ENCODE measurements around the gene ASB2.
A peak's percentile ranks its signal among the peaks of the same experiment; 100 is the strongest.

Gene ASB2

DNA sequence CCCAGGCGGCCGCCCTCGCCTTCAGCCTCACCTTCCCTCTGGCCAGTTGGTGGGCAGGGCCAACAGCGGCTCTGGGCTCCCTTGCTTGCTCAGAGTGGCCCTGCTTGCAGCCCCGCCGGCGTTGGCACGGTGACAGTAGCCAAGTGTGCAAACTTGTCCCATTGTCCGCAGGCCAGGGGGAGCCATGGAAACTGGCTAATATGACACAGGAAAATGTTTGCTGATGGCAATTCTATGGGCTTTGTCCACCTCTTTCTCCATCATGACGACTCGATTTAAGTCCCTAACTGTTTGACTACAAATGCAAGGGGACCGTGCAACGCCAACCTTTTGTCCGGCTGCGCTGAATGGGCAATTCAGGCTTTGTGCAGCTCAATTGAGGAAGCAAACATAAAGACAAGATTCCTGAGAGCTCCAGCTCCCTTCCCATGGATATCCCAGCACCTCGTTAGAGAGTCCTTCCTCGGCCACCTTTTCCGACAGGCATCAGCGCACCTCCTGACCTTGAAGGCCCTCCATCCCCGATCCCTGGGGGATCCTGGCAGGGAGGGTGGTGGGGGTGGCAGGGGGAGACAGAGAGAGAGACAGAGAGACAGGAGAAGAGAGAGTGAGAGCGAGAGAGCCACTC is 50.0 kb downstream of the ASB2 start:
- DNase-seq = no peak

DNA sequence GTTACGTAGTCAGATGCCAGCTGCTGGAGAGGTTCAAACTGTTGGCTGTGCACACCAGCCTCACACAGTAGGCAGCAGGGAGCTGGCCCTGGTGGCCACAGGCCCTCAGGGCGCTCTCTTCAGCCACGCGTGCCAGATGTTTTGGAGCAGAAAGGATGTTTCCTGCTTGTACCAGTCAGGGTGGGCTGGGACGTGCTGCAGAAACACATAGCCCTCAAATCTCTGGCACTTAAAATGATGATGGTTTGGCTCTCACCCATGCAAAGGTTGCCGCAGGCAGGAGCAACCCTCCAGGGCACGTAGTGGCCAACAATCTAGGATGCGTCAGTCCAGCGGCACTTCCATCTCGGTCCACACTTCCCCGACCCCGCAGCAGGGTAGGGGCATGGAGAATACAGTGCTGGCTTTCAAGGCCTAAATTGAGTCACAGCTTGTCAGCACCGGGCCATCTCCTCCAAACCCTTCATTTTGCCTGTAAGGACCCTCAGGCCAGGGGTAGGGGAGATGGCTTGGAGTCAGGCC is 50.9 kb downstream of the ASB2 start:
- no peak for DNase-seq

DNA sequence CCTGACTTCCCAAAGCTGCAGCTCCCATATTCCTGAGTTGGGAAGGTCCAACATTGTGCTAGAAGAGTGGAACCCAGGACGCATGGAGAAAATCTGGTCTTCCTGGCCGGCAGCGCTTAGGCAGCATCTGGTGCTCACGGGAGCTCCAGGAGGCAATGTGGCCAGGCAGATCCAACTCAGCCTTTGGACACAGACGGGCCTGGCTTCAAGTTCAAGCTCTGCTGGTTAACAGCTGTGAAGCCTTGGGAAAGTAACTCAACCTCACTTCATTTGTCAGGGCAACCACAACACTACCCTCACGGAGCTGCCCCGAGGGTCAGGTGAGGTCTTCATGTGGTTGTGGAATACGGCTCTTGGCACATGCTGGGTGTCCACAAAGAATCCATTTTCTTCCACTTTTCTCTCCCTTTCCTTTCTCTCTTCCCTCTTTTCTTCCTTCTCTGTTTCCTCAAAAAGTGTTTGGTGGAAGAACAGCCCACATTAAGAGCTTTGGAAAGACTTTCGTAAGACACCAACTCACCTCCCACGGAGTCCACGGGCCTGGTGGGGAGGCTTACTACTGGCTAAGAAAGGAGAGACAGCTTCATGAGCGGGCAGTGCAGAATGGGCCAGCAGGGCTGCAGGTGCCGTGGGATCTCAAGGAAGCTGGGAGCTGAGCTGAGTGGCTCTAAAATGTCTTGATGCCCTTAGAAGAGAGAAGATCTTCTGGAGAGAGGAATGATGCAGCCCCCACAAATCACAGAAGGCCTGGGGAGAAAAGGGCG is 51.6 kb downstream of the ASB2 start:
- no peak for DNase-seq

DNA sequence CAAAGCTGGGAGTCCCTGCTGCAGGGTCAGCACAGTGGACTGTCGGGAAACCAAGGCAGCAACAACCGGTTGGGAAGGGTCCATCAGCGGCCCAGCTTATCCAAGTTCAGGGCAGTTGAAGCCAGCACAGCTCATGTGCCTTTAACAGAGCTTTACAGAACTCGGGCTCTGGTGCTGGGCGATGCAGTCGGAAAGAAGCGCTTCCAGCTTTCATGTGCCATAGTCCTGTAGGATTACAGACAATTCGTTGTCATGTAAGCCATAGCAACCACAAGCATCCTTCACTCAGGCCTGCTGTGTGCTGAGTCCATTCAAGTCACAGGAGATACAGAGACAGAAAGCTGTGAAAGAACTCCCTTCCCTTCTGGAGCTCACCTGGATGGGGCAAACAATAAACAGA is 52.7 kb downstream of the ASB2 start:
- no peak for DNase-seq

DNA sequence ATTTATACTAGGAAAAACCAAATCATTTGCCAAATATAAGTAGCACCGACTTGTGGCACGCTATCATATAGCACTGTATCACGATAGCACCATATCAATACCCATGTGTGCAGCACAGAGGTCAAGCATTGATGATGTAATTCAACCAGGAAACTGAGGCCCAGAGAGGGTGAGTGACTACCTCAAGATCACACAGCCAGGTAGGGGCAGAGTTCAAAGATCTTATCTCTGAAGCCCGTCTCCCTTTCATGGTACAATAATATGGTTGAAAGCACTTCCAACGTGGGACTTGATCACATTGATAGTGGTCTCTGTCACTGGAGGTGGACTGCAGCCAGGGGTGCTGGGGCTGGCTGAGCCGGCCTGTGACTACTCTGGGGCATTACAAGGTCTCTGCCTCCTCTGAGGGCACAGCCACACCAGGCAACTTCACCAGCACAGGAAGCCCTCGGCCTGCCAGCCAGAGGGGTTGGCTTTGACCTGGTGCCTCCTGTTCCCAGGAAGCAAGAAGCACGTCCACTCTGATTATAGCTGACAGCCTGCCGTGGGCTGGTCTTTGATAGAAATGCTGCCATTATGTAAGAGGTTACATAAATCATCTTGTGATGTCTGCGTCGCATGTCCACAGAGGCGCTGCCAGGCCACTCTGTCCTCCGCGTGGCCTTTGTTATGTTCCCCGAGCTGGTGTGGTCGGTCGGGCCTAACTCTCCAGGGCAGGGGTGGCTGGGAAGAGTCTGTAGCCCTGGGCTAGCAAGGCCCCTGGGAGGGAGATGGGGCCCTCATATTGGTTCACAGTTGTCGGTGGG is 55.2 kb downstream of the ASB2 start:
- DNase-seq = no peak

DNA sequence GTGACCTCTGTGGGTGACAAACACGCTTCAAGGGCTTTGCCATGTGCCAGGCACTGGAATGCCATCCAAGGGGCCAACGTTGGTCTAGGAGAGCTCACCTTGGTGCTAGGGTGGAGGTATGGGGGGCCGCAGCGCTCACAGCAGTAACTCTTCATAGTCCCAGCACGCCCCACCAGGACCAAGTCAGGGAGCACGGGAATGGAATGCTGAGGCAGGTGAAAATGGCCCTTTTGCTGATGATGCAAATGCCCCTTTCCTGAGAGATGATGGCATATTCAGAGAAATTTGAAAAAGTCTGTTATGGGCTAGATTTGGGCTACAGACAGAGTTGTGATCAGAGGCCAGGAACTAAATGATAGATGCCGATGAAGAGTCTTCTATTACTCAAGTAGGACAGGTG is 59.2 kb downstream of the ASB2 start:
- no peak for DNase-seq

DNA sequence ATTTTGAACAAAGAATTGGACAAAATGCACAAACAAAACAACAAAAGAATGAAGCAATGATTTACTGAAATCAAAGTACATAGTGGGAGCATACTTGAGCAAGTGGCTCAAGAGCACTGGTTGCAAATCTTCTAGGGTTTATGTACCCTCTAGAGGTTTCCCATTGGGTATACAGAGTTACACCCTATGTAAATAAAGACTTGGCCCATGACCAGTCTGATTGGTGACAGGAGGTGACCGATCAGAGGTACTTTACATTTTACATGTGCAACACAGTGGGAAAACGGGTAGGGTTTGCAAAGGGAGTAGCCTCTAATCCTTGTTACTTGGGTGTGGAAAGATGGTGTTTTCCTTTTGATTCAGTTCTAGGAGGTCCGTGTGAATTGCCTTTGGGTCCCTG is 59.9 kb downstream of the ASB2 start:
- no peak for DNase-seq

DNA sequence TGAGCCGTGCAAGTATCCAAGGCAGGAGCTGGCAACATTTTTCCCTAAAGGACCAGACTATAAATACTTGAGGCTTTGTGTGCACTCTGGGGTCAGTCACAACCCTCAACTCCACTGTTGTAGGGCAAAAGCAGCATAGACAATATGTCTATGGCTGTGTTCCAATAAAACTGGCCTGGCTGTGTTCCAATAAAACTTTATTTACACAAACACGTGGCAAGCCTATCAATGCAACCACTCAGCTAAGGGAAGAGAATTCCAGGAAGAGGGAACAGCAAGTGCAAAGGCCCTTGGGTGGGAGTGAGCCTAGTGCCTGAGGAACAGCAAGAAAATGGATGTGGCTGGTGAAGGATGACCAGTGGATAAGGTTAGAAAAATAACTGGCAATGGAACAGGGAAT is 60.6 kb downstream of the ASB2 start:
- no peak for DNase-seq

DNA sequence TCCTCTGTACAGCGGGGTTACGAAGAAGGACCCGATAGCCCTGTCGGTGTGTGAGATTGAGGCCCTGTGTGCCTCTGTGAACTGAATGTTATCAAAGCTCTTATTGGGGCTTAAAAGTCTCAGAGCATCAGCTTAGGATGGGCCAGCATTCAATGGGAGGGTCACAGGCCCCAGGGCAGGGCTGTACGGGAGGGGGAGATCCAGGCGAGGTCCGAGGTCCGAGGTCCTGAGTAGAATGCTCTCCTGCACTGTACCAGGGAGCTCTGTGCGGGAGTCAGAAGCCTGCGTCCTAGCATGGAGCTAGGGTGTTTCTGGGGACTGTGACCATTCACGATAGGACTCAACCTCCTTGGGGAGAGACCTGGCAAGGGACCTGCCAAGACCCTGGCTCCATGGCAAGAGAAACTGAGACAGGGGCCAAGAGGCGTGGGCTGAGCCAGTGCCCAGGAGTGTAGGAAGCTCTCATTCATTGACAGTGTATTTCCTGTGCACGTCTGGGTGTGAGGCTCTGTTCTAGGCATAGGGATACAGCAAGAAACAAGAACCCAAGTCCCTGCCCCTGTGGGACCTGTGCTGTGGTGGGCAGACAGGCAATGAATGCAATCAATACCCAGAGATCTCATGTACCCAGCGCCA is 61.2 kb downstream of the ASB2 start:
- DNase-seq = no peak

DNA sequence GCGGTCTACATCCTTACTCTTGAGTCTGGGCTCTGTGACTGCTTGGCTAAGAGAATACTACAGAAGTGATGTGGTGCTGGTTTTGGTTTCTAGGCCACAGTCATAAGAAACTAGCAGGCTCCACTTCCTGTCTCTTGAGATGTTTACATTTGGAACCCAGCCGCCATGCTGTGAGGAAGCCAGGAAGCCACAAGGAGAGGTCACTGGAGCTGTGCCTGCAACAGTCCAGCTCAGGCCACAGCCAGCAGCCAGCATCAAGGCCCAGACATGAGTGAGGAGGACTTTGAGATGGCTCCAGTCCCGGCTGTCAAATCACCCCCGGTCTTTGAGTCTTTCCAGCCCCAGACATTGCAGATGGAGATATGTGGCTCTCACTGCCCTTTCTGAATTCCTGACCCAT is 62.1 kb downstream of the ASB2 start:
- no peak for DNase-seq

DNA sequence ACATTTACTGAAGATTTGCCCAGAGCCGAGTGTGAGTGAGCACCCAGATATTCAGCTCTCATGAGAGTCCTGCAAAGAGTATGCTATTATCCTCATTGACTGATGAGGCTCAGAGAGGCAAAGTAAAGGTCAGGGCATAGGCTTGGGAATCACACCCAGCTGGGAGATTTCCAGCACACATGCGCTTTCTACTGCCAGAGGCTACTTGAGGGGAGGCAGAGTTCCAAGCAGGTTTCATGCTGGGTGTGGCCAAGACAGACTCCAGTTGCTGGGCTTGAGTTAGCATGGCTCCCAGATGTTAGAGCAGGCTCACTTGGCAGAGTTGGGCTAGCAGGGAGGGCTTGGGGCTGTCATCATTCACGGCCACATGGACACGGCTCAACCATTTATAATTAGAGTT is 63.6 kb downstream of the ASB2 start:
- DNase-seq = no peak

DNA sequence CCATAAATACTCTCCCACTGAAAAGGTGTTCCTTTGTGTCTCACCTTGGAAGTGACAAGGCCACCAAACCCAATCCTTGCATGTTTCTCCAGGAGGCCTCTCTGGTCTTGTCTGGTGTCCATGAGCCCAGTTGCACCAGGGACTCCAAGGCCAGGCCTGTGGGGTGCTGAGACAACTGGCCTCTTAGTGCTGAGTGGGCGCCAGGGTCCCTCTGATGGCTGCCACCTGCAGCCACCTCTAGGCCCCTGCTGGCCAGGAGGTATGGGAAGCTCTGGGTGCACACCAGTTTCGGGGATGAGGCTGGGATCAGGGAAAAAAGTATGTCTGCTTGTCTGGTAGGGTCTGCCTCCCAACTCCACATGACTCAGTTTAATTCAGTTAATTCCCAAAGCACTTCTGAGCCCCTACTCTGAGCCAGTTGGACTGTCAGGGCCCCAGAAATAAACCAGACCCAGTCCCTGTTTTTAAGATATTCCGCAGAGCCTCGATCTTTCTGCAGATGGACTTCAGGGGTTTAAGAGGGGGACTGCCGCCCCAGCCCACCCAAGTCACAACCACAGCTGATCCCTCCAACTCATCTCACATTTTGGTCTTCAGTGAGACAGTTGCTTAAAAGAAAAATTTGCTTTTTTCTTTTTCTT is 64.3 kb downstream of the ASB2 start:
- DNase-seq = no peak

DNA sequence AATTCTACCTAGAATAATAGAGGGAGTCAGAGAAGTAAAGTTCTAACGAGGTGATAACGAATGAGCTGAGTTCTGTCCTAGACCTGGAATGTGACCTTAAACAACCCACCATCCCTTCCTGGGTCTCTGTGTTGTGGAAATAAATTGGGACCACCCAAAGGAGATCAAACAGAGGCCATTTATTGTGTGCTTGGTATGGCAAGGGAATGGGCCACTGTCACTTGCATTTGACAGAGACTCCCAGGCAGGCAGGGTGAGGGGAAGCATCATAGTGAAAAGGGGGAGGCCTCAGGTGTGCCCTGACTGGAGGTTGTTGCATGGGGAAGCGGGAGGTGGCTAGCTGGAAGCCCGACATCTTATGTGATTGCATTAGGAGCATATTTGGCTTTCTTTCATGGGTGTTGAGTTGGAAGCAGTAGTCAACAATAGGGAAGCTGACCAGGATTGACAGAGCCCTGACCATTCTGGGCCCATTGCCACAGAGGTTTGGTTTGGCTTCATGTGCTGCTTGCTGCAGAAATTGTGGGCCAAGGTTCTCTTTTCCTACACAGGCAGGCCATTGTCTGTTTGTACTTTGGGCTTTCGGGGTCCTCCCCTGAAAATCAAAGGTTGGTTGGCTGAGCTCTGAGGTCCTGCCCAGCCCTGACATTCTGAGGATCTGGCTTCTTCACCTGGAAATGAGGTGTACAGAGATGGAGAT is 66.8 kb downstream of the ASB2 start:
- no peak for DNase-seq

DNA sequence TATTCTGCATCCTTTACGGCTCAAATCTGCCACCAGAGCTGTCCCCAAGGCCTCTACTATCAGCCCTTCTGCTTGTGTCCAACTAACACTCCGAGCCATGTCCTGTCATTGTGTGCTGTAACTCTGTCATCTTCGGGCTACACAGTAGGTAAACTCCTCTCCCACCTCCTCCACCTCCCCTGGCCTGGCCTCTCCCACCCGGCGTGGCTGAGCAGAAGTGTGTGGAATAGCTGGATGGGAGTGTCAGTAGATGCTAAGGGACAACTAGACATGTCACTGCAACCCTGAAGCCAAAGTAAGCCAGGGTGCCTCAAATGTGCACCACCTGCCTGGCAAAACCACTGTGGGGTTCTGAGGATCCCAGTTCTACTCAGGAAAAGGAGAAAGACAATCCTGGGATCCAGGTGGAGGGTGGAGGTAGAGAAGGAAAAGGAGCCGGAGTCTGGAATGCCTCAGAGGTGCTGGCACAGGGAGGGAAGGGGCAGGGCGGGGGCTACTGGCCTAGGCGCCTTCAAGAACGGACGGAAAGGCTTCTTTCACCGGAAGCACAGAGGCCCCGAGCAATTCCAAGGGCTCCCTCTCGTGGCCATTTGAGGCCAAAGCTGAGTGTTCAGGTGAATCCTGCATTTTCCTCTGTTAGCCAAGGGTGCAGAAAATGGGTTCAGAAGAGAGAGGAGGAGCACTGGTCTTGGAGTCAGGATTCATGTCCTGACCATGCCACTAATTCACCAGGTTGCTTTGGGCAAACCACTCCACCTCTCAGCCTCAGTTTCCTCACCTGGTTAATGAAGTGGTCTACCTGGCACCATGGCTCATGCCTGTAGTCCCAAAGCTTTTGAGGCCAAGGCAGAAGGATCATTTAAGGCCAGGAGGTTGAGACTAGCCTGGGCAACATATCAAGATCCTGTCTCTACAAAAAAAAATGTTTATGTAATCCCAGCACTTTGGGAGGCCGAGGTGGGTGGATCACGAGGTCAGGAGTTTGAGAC is 69.7 kb downstream of the ASB2 start:
- peak; percentile 85 for DNase-seq

DNA sequence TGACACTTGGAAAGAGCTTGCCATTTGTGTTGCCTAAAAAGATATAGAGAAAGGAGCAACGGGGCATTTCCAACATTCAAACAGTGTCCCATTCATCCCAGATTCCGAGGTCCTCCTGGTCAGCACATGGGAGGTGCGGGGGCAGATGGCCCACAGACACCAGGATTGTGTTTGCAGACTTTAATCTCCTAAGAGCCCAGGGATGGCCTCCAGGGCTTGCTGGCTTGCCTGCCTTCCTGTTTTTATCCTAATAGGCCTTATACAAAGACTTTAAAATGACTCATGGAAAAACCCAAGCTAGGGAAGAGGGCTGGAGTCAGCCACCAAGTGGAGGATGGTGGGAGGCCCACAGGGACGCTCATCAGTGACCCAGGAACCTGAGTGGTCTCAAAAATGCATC is 70.7 kb downstream of the ASB2 start:
- peak; percentile 37 for DNase-seq

DNA sequence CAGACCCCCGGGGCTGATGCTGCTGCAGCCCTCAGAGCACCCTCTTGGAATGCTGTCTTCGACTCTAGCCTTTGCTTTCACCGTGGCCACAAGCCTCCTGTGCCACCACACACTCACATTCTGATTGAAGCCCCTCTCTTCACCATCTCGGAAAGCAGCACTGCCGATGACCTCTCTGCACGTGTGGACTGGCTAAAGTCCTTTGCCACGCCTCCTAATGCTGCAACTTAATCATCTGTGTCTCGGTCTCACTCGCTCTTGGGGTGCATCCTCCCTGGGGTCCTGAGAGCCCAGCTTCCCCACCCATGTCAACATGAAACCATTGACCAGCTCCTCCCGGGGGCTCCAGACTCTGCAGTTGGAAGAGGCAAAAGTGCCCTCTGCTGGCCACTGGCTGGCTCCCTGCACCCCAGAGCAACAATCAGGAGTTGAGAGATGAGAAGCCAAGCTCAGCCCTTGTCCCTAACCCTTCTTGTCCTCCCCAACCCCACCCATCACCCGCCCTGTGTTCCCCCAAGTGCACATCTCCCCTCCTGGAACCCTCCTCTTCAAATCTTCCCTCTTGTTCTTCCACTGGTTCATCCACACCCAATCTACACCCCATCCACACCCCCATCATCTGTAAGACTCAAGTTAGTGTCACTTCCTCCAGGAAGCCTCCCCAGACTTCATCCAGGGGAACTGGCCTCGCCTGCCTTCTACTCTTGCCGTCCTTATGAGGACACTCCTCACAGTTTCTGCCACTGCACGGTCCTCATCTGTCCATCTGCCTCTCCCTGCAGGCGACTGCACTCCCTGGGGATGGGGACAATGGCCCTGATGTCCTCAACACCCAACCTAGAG is 72.8 kb downstream of the ASB2 start:
- DNase-seq = no peak

DNA sequence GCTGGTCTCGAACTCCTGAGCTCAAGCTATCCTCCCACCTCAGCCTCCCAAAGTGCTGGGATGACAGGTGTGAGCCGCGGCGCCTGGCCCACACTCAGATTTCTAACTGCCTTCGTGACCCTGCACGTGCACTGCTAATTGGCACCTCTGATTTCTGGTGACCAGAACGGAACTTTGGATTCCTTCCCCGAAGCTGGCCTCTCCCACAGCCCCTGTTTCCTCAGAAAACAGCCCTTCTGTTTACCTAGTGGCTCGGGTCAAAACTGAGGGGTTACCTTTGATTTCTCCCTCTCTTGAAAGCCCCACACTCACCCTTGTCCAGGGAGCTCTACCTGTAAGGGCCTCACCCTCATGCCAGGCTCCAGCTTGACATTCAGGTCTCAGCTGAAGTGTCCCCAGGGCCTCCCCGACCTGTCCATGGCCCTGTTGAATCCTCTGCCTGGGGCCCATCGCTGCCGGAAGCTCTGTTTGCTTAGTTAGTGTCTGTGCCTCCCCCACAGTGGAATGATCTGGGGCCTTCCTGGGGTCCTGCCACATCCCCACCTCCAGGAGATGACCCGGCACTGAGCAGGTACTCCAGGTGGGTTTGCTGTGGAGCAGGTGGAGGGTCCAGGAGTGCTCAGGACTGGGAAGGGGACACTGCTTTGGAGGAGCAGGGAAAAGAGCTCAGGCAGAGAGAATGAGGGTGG is 73.6 kb downstream of the ASB2 start:
- DNase-seq = no peak

DNA sequence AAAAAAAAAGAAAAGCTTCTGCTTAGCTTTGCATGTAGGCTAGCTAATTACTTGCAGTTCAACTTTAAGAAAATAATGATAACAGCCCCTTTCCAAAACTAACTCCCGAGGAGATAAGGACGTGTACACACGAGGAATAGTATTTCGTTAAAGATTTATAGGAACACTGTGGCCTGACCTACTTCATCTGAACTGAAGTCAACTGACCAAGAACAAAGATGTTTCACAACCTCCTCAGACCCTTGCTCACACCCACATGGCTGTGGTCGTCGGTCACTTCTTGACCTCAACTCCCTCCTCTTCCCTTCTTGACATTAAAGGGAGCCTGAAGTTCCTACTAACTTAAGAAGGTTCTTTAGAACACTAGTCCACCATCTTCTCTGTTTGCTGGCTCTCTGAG is 74.6 kb downstream of the ASB2 start:
- DNase-seq = no peak

DNA sequence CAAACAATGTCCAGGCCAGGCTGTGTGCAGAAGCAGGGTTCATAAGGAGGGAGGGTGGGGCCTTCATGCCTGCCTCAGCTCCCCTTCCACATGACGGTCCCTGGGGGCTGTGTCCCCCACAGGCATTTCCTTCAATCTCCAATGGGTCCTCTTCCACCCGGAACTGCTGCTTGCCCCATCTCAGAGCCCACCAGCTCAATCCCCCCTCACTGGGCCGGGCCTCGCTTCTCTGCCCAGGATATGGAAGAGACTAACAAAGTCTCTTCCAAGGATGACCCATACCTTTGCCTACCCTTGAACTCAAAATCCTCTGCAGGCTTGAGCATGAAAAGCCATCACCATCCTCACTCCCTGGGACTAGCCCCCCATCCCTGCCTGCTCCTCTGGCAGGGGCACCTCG is 77.6 kb downstream of the ASB2 start:
- DNase-seq = no peak
